Measurements from ENCODE around the gene CRYBG2.

CRYBG2 gene, protein sequence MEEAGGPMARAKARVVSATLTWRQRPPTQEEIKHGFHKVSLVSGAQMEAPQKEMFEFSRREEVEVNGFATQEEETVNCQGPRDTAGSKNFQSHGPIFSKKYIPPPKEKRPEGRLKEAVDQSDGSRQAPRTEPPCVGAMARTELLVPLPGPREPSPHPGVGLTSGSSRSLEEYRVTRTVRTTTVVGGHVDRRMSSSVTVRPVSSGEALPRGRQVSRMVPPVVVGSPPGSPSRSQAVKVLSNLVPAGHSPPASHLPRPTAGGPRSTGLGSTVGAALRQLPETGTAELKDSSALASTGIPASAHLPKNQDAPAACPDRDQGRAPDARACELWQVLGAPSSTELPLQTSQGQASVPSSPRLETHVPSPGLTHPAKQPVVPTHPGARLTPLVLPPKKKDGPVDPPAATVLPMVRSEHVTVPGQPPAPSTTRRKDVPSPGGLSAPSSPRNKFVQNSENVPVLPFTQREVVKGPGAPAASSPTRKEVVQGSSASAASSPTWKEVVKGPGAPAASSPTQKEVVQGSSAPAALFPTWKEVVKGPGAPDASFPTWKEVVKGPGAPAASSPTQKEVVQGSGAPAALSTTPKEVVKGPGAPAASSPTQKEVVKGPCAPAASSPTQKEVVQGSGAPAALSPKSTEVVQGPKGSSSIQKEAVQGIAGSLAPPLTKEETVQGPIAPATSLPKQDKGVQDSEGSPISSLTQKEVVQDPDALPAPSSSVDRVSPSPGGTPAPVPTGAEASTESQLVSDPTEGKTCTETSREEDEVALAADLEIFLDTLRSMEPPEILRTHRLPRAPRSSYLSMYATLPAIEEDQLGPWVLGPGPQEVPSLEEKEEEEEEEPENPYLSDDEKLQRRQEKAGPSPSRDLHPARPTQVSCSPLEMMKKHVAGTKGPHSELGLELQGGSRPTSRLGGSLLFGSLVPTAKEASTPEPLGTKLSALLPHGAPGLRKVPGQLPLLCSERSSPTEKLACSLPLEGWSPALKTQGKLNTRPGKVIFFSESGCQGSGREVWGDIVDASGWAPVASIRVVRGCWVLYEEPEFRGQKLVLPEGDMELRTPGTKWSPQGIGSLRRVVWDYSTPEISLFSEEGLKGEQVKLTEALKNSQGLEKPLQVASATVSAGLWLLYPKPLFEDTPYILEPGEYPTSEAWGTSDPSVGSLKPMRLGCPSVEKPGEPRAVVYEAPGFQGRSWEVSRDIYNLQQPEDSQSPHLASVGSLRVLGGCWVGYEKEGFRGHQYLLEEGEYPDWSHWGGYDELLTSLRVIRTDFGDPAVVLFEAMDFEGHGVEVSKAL (N-terminal part only)

GRCh38 chr1:26353976-26354820, at the start of gene CRYBG2:
TSS of gene CRYBG2 (minus strand) at chr1:26354130. CDS start at chr1:26346657, 7,473 bp downstream.
- no peaks in the 10 kb centered on the region for H3K36me3 ChIP-seq (ENCODE audit: control insufficient read depth, insufficient read depth, low read length)
- no peak within 1 kb of the TSS for H3K27ac ChIP-seq (ENCODE audit: low read depth, low read length)
- H3K9ac ChIP-seq (ENCODE audit: low read depth, low read length), result no peak within 1 kb of the TSS
- no peaks in the 10 kb centered on the region for H3K9me3 ChIP-seq (ENCODE audit: control insufficient read depth, insufficient read depth, low read length)
- peaks cover 21% of the 10 kb centered on the region for H3K4me1 ChIP-seq (ENCODE audit: control insufficient read depth, insufficient read depth, low read length)
- no peak within 1 kb of the TSS for H3K4me3 ChIP-seq (ENCODE audit: low read depth, low read length)
- peaks cover 7% of the 10 kb centered on the region; the same call in 1 of the 2 replicates for H3K27me3 ChIP-seq (ENCODE audit: control insufficient read depth, insufficient read depth, low read length)

GRCh38 chr1:26403656-26404055, 49.7 kb upstream of the CRYBG2 start:
- Histone ChIP-seq H3K36me3 (ENCODE audit: control insufficient read depth, insufficient read depth, low read length) (no peaks in the 10 kb centered on the region), H3K9ac (ENCODE audit: low read depth, low read length) (no peak overlapping the region), H3K27me3 (ENCODE audit: control insufficient read depth, insufficient read depth, low read length) (no peaks in the 10 kb centered on the region), H3K4me1 (ENCODE audit: control insufficient read depth, insufficient read depth, low read length) (peaks cover under 1% of the 10 kb centered on the region; the same call in 1 of the 2 replicates), H3K27ac (ENCODE audit: low read depth, low read length) (no peak overlapping the region), H3K9me3 (ENCODE audit: control insufficient read depth, insufficient read depth, low read length) (no peaks in the 10 kb centered on the region), H3K4me3 (ENCODE audit: low read depth, low read length) (no peak overlapping the region)

DNA sequence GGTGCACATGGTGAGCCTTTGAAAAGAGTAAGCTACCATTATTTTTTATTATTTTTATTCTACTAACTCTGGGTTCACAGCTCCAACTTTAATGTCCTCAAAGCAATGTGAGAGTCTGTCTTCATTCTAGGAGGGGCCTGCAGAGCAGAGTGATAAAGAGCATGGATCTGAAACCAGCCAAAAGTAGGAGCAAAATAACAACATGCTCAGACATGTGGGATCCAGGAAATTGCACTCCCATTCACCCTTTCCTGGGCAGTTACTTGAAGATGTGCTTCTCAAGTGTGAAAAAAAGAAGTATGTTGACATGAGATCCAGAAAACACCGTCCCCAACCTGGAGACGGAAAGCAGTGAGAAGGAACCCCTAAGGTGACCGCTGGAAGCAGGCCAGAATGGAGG, 48.0 kb upstream of the CRYBG2 start:
- no peak overlapping the region for H3K27ac ChIP-seq (ENCODE audit: low read depth, low read length)

DNA sequence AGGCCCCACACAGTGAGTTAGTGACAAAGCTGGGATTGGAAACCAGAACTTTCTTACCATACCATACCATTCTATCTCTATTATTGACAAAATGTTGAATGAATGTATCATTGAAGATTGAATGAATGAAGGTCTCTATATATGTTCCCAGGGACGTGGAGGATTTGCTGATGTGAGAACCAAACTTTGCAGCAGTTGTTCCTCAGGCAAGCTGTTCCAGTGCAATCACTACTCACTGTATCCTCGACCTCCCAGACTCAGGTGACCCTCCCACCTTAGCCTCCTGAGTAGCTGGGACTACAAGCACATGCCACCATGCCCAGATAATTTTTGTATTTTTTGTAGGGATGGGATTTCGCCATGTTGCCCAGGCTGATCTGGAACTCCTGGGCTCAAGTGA, 45.1 kb upstream of the CRYBG2 start:
- no peak overlapping the region for H3K9ac ChIP-seq (ENCODE audit: low read depth, low read length)
- no peak overlapping the region for H3K27ac ChIP-seq (ENCODE audit: low read depth, low read length)
- H3K9me3 ChIP-seq (ENCODE audit: control insufficient read depth, insufficient read depth, low read length), result no peaks in the 10 kb centered on the region
- no peaks in the 10 kb centered on the region for H3K4me1 ChIP-seq (ENCODE audit: control insufficient read depth, insufficient read depth, low read length)
- H3K36me3 ChIP-seq (ENCODE audit: control insufficient read depth, insufficient read depth, low read length), result no peaks in the 10 kb centered on the region
- H3K4me3 ChIP-seq (ENCODE audit: low read depth, low read length), result no peak overlapping the region
- H3K27me3 ChIP-seq (ENCODE audit: control insufficient read depth, insufficient read depth, low read length), result no peaks in the 10 kb centered on the region

More for the DNA sequence above, 48.0 kb upstream of the CRYBG2 start:
- Histone ChIP-seq H3K9me3 (ENCODE audit: control insufficient read depth, insufficient read depth, low read length) (no peaks in the 10 kb centered on the region), H3K4me1 (ENCODE audit: control insufficient read depth, insufficient read depth, low read length) (no peaks in the 10 kb centered on the region), H3K4me3 (ENCODE audit: low read depth, low read length) (no peak overlapping the region), H3K27me3 (ENCODE audit: control insufficient read depth, insufficient read depth, low read length) (no peaks in the 10 kb centered on the region), H3K9ac (ENCODE audit: low read depth, low read length) (no peak overlapping the region), H3K36me3 (ENCODE audit: control insufficient read depth, insufficient read depth, low read length) (no peaks in the 10 kb centered on the region)

DNA sequence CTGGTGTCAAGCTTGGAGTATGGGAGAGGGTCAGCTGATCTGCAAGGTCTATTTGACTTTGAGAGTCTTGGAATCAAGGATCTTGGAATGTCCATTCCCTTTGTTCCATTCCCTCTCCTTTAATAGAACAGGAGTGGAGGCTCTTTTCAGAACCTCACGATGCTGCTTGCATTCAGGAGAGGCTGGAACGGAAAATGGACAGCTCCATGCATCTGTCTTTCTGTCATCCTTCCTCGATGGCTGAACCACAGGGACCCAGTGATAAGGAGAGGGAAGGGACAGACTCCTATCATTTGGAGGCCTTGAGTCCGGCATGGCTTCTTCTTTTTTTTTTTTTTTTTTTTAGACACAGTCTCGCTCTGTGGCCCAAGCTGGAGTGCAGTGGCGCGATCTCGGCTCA, 41.8 kb upstream of the CRYBG2 start:
- H3K27me3 ChIP-seq (ENCODE audit: control insufficient read depth, insufficient read depth, low read length), result no peaks in the 10 kb centered on the region
- H3K4me3 ChIP-seq (ENCODE audit: low read depth, low read length), result no peak overlapping the region
- no peak overlapping the region for H3K27ac ChIP-seq (ENCODE audit: low read depth, low read length)
- peaks cover 4% of the 10 kb centered on the region; the same call in 1 of the 2 replicates for H3K4me1 ChIP-seq (ENCODE audit: control insufficient read depth, insufficient read depth, low read length)
- H3K36me3 ChIP-seq (ENCODE audit: control insufficient read depth, insufficient read depth, low read length), result no peaks in the 10 kb centered on the region
- H3K9ac ChIP-seq (ENCODE audit: low read depth, low read length), result no peak overlapping the region
- H3K9me3 ChIP-seq (ENCODE audit: control insufficient read depth, insufficient read depth, low read length), result no peaks in the 10 kb centered on the region

DNA sequence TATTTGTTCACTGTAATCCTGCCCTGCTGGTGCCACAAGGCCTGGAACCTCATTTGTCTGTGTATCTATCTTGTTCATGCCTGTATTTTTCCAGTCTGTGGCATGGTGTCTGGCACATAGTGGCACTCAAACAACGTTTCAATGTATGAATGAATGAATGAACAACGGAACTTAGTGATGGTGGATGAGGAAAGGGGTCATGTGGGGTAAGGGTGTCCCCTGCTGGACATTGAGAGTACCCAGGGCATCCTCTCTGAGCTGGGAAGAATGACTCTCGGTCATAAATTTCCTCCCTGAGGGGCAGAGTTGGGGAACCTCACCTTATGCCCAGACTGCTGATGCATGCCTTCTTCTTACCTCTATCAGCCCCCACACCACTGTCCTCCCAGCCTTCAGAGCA, 37.5 kb upstream of the CRYBG2 start:
- H3K4me1 ChIP-seq (ENCODE audit: control insufficient read depth, insufficient read depth, low read length), result peaks cover 4% of the 10 kb centered on the region; the same call in 1 of the 2 replicates
- no peak overlapping the region for H3K4me3 ChIP-seq (ENCODE audit: low read depth, low read length)
- no peaks in the 10 kb centered on the region for H3K9me3 ChIP-seq (ENCODE audit: control insufficient read depth, insufficient read depth, low read length)
- H3K27me3 ChIP-seq (ENCODE audit: control insufficient read depth, insufficient read depth, low read length), result no peaks in the 10 kb centered on the region
- no peak overlapping the region for H3K9ac ChIP-seq (ENCODE audit: low read depth, low read length)
- H3K27ac ChIP-seq (ENCODE audit: low read depth, low read length), result no peak overlapping the region
- no peaks in the 10 kb centered on the region for H3K36me3 ChIP-seq (ENCODE audit: control insufficient read depth, insufficient read depth, low read length)

DNA sequence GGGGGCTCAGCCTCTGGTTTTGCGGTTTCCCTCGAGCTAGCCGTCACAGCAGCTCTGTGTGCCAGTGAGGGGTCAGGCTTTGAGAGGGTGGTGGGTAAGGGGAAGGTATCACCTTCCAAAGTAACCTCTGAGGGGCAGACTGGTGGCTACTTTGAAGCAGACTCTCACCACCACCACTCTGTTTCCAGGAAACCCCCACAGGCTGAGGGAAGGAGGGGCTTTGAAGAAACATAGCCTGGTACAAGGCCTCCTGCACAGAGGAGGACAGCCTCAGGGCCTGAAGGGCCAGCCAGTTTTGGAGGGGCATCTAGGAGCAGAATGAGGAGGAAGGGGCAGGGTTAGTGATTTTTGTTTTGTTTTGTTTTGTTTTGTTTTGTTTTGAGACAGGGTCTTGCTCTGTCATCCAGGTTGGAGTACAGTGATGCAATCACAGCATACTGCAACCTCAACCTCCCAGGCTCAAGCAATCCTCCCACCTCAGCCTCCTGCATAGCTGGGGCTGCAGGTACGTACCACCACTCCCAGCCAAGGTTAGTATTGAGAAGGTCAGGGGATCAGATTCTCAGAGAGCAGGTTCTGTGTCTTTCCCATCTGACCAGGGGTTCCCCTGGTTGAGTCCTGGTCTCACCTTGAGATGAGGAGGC, 35.8 kb upstream of the CRYBG2 start:
- H3K4me3 ChIP-seq (ENCODE audit: low read depth, low read length), result no peak overlapping the region

DNA sequence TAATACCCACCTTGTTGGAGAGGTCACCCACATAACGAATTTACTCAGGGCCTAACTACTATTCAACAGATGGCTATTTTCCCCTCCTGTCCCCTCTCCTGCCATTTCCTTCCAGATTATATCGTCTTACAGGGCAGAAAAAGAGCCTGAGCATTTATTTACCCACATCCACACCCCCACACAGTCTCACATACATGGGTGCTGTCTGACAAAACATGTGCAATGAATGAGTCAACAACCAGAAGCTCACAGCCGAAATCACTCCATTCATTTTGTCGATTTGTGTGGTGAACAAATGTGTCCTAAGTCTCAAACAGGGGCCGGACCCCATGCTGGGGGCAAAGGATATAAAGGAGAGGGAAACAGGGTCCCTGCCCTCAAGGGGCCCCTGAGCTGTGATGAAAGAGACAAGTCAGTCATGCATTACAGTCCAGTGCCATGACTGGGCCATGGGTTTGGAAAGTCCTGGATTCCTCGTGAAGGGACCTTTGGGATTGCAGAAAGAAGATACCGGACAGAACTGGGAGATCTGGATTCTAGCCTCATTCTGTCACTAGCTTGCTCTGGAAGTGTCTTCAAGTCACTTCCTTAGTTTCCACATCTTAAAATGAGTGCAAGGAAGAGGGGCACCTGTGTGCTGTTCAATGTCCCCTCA, 35.0 kb upstream of the CRYBG2 start:
- Histone ChIP-seq H3K27ac (ENCODE audit: low read depth, low read length) (no peak overlapping the region), H3K9ac (ENCODE audit: low read depth, low read length) (no peak overlapping the region), H3K4me1 (ENCODE audit: control insufficient read depth, insufficient read depth, low read length) (peaks cover 8% of the 10 kb centered on the region), H3K27me3 (ENCODE audit: control insufficient read depth, insufficient read depth, low read length) (no peaks in the 10 kb centered on the region), H3K36me3 (ENCODE audit: control insufficient read depth, insufficient read depth, low read length) (no peaks in the 10 kb centered on the region), H3K4me3 (ENCODE audit: low read depth, low read length) (no peak overlapping the region), H3K9me3 (ENCODE audit: control insufficient read depth, insufficient read depth, low read length) (no peaks in the 10 kb centered on the region)

More for the DNA sequence above, 35.8 kb upstream of the CRYBG2 start:
- Histone ChIP-seq H3K9ac (ENCODE audit: low read depth, low read length) (no peak overlapping the region), H3K4me1 (ENCODE audit: control insufficient read depth, insufficient read depth, low read length) (peaks cover 8% of the 10 kb centered on the region), H3K27ac (ENCODE audit: low read depth, low read length) (no peak overlapping the region), H3K36me3 (ENCODE audit: control insufficient read depth, insufficient read depth, low read length) (no peaks in the 10 kb centered on the region), H3K9me3 (ENCODE audit: control insufficient read depth, insufficient read depth, low read length) (no peaks in the 10 kb centered on the region), H3K27me3 (ENCODE audit: control insufficient read depth, insufficient read depth, low read length) (no peaks in the 10 kb centered on the region)

GRCh38 chr1:26387447-26387846, 33.5 kb upstream of the CRYBG2 start:
- H3K4me3 ChIP-seq (ENCODE audit: low read depth, low read length), result no peak overlapping the region
- H3K27me3 ChIP-seq (ENCODE audit: control insufficient read depth, insufficient read depth, low read length), result no peaks in the 10 kb centered on the region
- no peak overlapping the region for H3K27ac ChIP-seq (ENCODE audit: low read depth, low read length)
- no peaks in the 10 kb centered on the region for H3K36me3 ChIP-seq (ENCODE audit: control insufficient read depth, insufficient read depth, low read length)
- peaks cover 4% of the 10 kb centered on the region for H3K4me1 ChIP-seq (ENCODE audit: control insufficient read depth, insufficient read depth, low read length)
- no peak overlapping the region for H3K9ac ChIP-seq (ENCODE audit: low read depth, low read length)
- H3K9me3 ChIP-seq (ENCODE audit: control insufficient read depth, insufficient read depth, low read length), result no peaks in the 10 kb centered on the region

All from HUES48 (cell line).